Panc1 (cell line): ENCODE data around the gene ARID5A. TPM values are rescaled to one million over a fixed set of nuclear protein-coding genes. Genes with fewer than 3 reads are reported as not detected.
"Not testable (repeated sequence)": the region's sequence is repeated elsewhere in the genome, so short reads cannot be mapped to it uniquely, and the experiment has no call there.

Experiments
- ATAC-seq: fragments of 200-7000 bp; cut with Tn5 transposase; 2 replicates; pipeline ENCODE4 v1.9.1; 2020; ENCODE audit warnings: mild to moderate bottlenecking, moderate library complexity
- BruUV-seq: library from RNA; stranded (reverse); fragments of 400-500 nt; replicated peaks from 2 replicates; lab custom pipeline; 2021; lab: Mats Ljungman, UMichigan
- CTCF ChIA-PET: fragments of 300-600 bp; sonication (Branson Sonifier 250); formaldehyde crosslinking; loops from one replicate; lab custom pipeline; 2022; ENCODE audit warnings: antibody characterized with exemption; lab: Charles Lee
- POLR2A ChIA-PET: fragments of 300-600 bp; sonication (Branson Sonifier 250); formaldehyde crosslinking; loops from one replicate; lab custom pipeline; 2022; ENCODE audit warnings: antibody characterized with exemption; lab: Charles Lee
- DNase-seq: peaks from one replicate; pipeline ENCODE4 v3.0.0-alpha.2; 2010; ENCODE audit warnings: low read depth, low spot score
- H3K27ac ChIP-seq: 2 replicates; pipeline ENCODE4 v1.5.1; 2011; ENCODE audit warnings: mild to moderate bottlenecking, low read length, inconsistent platforms
- H3K27me3 ChIP-seq: fragments of 200-500 bp; sonication (Bioruptor generic); 2 replicates; pipeline ENCODE4 v1.6.0; 2014; ENCODE audit warnings: low read length, inconsistent platforms; ENCODE audit not compliant: control insufficient read depth, insufficient read depth
- H3K36me3 ChIP-seq: fragments of 200-500 bp; sonication (Bioruptor generic); 2 replicates; pipeline ENCODE4 v1.5.1; 2014; ENCODE audit warnings: inconsistent platforms, mild to moderate bottlenecking, low read length, moderate library complexity; ENCODE audit not compliant: control insufficient read depth, insufficient read depth
- H3K4me1 ChIP-seq: 2 replicates; pipeline ENCODE4 v1.5.1; 2011; ENCODE audit warnings: inconsistent platforms, mild to moderate bottlenecking, low read length, moderate library complexity; ENCODE audit not compliant: control insufficient read depth, insufficient read depth
- H3K4me3 ChIP-seq, 2 experiments: 2 replicates each; pipeline ENCODE4 v1.5.1; 2011 to 2012; ENCODE audit warnings: low read depth in 2 of 2, low read length in 2 of 2, mild to moderate bottlenecking in 2 of 2, inconsistent platforms in 1 of 2, moderate library complexity in 1 of 2
- H3K9me3 ChIP-seq: fragments of 200-500 bp; sonication (Bioruptor generic); 2 replicates; pipeline ENCODE4 v1.5.1; 2014; ENCODE audit warnings: low read depth, mild to moderate bottlenecking, inconsistent platforms, low read length, moderate library complexity; ENCODE audit not compliant: control insufficient read depth, insufficient read depth
- POLR2AphosphoS5 ChIP-seq: IDR thresholded peaks from 2 replicates; pipeline ENCODE4 v1.6.1; 2012; ENCODE audit warnings: mild to moderate bottlenecking, low read depth, low read length, moderate library complexity
- SIN3A ChIP-seq: IDR thresholded peaks from 2 replicates; pipeline ENCODE4 v1.6.1; 2012; ENCODE audit warnings: low read depth, mild to moderate bottlenecking, low read length, moderate library complexity, borderline replicate concordance; ENCODE audit not compliant: insufficient read depth
- TCF7L2 ChIP-seq: IDR thresholded peaks from 2 replicates; pipeline ENCODE4 v1.6.1; 2011; ENCODE audit warnings: mild to moderate bottlenecking, low read depth, low read length, inconsistent platforms
- in situ Hi-C: cut with HindIII; loops from 2 replicates; pipeline ENCODE4 v1.10.0; 2016; ENCODE audit warnings: low sequenced_read_pairs, low pct_unique_long_range_greater_than_20kb
- intact Hi-C: fragments of 100-400 bp; cut with micrococcal nuclease; formaldehyde crosslinking; loops from one replicate; pipeline ENCODE4 v1.10.0; 2022; ENCODE audit not compliant: unreplicated experiment
- total RNA-seq: library from RNA; stranded (reverse); gene quantifications from one replicate; pipeline ENCODE4 v1.2.1, GENCODE V29; 2021; ENCODE audit not compliant: unreplicated experiment
- TF ChIP-seq, protein P1 (sequence below): fragments of 450-650 bp; IDR thresholded peaks from 2 replicates; pipeline ENCODE4 v1.5.1; 2017; ENCODE audit warnings: mild to moderate bottlenecking
- TF ChIP-seq, protein P2 (sequence below), 2 experiments: IDR thresholded peaks; 2 replicates each; pipeline ENCODE4 v1.6.1; 2011 to 2012; ENCODE audit warnings: low read depth in 2 of 2, control low read depth in 1 of 2, low read length in 1 of 2, mild to moderate bottlenecking in 1 of 2, moderate library complexity in 1 of 2; ENCODE audit not compliant: insufficient read depth in 1 of 2

The ARID5A gene
- total RNA-seq, 1 experiment from 2014 or later = 19.3 TPM

DNA sequence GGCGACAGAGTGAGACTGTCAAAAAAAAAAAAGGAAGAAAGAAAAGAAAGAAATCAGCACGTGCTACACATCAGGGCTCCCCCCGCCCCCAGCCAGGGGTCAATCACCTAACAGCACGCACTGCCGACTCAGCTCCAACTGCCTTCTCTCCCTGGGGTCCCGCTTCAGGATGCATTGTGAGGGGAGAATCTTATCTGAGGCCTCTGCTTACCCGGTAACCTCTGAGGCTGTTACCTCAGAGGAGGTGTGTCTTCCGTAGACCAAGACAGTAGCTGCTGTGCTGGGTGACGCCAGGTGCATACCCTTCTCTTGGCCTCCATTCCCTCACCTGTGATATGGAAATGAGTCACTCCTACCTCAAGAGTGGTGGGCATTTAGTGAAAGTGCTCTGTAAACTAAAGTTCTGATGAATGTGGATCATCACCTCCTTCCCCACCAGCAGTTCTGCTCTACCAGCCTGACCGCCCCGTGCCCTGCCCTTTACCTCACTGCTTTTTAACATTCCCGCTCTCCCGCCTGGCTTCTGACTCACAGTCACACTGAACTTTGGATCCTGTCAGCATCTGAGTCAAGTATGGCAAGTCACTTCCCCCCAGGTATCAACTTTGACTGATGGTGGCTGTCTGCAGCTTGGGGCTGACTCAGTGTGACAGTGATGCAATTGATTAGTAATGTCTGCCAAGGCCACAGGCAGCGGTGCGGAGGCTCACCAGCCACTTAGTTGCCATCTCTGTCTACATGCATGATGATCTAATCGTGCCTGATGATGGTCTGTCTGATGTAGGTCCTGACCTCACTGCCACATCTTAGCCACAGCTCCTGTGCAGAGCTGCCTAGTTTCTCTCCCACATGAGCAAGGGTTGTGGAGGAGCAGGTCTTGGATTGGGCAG, 20.1 kb downstream of the ARID5A start:
- TF ChIP-seq, protein P1, sequence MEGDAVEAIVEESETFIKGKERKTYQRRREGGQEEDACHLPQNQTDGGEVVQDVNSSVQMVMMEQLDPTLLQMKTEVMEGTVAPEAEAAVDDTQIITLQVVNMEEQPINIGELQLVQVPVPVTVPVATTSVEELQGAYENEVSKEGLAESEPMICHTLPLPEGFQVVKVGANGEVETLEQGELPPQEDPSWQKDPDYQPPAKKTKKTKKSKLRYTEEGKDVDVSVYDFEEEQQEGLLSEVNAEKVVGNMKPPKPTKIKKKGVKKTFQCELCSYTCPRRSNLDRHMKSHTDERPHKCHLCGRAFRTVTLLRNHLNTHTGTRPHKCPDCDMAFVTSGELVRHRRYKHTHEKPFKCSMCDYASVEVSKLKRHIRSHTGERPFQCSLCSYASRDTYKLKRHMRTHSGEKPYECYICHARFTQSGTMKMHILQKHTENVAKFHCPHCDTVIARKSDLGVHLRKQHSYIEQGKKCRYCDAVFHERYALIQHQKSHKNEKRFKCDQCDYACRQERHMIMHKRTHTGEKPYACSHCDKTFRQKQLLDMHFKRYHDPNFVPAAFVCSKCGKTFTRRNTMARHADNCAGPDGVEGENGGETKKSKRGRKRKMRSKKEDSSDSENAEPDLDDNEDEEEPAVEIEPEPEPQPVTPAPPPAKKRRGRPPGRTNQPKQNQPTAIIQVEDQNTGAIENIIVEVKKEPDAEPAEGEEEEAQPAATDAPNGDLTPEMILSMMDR = no peak
- no peak for TF ChIP-seq POLR2AphosphoS5
- TF ChIP-seq SIN3A = no peak
- TF ChIP-seq, protein P2, sequence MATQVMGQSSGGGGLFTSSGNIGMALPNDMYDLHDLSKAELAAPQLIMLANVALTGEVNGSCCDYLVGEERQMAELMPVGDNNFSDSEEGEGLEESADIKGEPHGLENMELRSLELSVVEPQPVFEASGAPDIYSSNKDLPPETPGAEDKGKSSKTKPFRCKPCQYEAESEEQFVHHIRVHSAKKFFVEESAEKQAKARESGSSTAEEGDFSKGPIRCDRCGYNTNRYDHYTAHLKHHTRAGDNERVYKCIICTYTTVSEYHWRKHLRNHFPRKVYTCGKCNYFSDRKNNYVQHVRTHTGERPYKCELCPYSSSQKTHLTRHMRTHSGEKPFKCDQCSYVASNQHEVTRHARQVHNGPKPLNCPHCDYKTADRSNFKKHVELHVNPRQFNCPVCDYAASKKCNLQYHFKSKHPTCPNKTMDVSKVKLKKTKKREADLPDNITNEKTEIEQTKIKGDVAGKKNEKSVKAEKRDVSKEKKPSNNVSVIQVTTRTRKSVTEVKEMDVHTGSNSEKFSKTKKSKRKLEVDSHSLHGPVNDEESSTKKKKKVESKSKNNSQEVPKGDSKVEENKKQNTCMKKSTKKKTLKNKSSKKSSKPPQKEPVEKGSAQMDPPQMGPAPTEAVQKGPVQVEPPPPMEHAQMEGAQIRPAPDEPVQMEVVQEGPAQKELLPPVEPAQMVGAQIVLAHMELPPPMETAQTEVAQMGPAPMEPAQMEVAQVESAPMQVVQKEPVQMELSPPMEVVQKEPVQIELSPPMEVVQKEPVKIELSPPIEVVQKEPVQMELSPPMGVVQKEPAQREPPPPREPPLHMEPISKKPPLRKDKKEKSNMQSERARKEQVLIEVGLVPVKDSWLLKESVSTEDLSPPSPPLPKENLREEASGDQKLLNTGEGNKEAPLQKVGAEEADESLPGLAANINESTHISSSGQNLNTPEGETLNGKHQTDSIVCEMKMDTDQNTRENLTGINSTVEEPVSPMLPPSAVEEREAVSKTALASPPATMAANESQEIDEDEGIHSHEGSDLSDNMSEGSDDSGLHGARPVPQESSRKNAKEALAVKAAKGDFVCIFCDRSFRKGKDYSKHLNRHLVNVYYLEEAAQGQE (IDR thresholded peaks at IDR 0.05; ENCODE audit: insufficient read depth in 1 of 2, low read depth in 2 of 2, low read length in 1 of 2) = no peak
- no peak for TF ChIP-seq TCF7L2
- intact Hi-C loops (no loop called here), in situ Hi-C loops (no loop called here)
- Histone ChIP-seq H3K27ac (peak overlapping the region; percentile 62; the same call in 1 of the 2 replicates), H3K4me3 (no peak overlapping the region), H3K27me3 (no peaks in the 10 kb centered on the region), H3K36me3 (no peaks in the 10 kb centered on the region), H3K9me3 (no peaks in the 10 kb centered on the region), H3K4me1 (peaks cover 10% of the 10 kb centered on the region)
- DNase-seq (peak; percentile 94), ATAC-seq (peak; percentile 73)
- BruUV-seq = no TSS peak
- ChIA-PET POLR2A (no interaction called here), CTCF (interaction anchor here (0.7 kb wide), 3 partner anchors 47 to 398 kb away, joined by 3 to 4 read pairs (median 3); no protein-coding TSS in a partner anchor)

DNA sequence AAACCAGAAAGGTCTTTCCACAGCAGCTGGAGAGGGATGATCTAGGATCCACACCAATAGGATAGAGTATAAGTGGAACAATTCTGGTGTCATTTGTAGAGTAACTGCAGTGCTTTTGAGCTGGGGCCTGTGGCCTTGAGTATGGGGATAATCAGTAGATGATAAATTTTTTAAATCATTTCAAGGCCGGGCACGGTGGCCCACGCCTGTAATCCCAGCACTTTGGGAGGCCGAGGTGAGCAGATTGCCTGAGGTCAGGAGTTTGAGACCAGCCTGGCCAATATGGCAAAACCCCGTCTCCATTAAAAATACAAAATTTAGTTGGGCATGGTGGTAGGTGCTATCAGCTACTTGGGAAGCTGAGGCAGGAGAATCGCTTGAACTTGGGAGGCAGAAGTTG, 20.9 kb downstream of the ARID5A start:
- peak overlapping the region; percentile 62; the same call in 1 of the 2 replicates for H3K27ac ChIP-seq
- POLR2A ChIA-PET, DNase-seq, H3K27me3 ChIP-seq, H3K4me1 ChIP-seq, in situ Hi-C loops, BruUV-seq, H3K9me3 ChIP-seq, ATAC-seq, intact Hi-C loops, H3K36me3 ChIP-seq, H3K4me3 ChIP-seq: not testable (repeated sequence)
- CTCF ChIA-PET = interaction anchor here (0.7 kb wide), 1 partner anchor 48 kb away, joined by 3 read pairs; no protein-coding TSS in a partner anchor

DNA sequence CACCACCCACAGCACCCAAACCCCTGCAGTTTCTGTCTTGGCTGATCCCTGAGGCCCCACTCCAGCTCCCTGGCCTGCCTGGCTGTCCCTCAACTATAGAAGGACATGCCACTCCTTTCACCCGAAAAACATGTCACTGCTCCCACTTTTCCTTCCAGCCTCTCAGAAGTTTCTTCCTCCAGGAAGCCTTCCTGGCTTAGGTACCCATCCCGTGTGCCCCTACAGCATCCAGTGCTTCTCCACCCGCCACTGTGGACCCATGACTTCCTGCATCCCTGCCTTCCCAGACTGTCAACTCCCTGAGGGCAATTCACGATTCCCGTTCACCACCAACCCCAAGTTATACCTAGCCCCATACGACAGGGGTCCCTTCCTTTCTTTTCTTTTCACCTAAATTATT, 21.5 kb downstream of the ARID5A start:
- Histone ChIP-seq H3K27me3 (no peaks in the 10 kb centered on the region), H3K4me1 (peaks cover 10% of the 10 kb centered on the region), H3K36me3 (no peaks in the 10 kb centered on the region), H3K9me3 (no peaks in the 10 kb centered on the region), H3K4me3 (no peak overlapping the region), H3K27ac (no peak overlapping the region)
- TF ChIP-seq POLR2AphosphoS5 = no peak
- TF ChIP-seq, protein P2 (IDR thresholded peaks at IDR 0.05; ENCODE audit: insufficient read depth in 1 of 2, low read depth in 2 of 2, low read length in 1 of 2) = no peak
- TF ChIP-seq, protein P1 = no peak
- no peak for TF ChIP-seq SIN3A
- no peak for TF ChIP-seq TCF7L2
- intact Hi-C loops = no loop called here
- in situ Hi-C loops = no loop called here
- ATAC-seq (no peak), DNase-seq (no peak)
- BruUV-seq = no TSS peak
- ChIA-PET POLR2A (no interaction called here), CTCF (no interaction called here)
